ENCODE measurements around the gene WIF1. TPM values are rescaled to one million over a fixed set of nuclear protein-coding genes. Genes with fewer than 3 reads are reported as not detected.

Gene WIF1, protein sequence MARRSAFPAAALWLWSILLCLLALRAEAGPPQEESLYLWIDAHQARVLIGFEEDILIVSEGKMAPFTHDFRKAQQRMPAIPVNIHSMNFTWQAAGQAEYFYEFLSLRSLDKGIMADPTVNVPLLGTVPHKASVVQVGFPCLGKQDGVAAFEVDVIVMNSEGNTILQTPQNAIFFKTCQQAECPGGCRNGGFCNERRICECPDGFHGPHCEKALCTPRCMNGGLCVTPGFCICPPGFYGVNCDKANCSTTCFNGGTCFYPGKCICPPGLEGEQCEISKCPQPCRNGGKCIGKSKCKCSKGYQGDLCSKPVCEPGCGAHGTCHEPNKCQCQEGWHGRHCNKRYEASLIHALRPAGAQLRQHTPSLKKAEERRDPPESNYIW
- 0.29 TPM in 1 of 2 replicates, not detected in the other for total RNA-seq (2014; rRNA removed; shearing (Covaris generic))

DNA sequence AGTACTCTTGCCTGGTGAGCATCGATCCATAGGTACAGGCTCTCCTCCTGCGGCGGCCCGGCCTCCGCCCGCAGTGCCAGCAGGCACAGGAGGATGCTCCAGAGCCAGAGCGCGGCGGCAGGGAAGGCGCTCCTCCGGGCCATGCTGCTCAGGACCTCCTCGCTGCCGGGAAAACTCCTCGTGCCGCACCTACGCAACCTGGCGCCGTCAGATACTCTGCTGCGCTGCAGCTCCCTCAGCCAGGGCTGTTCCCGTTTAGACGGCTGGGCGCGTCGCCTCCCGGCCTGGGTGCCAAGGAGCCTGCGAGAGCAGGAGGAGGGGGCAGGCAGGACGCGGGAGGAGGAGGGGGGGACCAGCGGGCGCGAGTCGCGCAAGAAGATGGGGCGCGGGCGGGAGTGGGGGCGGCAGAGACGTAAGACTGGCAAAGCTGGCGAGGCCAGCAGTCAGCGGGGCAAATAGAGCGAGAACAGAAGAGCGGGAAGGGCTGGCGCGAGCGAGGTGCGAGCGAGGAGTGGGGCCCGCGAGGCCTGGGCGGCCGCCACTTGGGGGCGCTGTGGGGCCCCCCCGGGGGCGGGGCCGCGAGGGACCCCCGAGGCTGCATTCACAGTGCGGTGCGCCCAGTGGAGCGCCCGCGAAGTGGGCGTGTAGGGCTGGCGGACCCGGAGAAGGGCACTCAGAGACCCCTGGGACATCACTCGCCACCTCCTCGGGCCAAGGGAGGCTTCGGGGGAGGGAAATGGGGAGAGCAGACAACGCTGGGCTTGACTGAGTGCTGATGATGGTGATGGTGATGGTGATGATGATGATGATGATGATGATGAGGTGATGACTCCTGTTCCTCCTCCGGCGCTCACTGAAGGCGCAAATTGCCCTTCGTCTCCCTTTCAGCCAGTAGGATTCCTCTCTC is at the start of gene WIF1:
TSS of gene WIF1 (minus strand) at position 257 of the 907 bp plus-strand sequence. CDS start at position 143, 114 bp downstream.
- peak; percentile 51 for DNase-seq (ENCODE audit: low read depth)

DNA sequence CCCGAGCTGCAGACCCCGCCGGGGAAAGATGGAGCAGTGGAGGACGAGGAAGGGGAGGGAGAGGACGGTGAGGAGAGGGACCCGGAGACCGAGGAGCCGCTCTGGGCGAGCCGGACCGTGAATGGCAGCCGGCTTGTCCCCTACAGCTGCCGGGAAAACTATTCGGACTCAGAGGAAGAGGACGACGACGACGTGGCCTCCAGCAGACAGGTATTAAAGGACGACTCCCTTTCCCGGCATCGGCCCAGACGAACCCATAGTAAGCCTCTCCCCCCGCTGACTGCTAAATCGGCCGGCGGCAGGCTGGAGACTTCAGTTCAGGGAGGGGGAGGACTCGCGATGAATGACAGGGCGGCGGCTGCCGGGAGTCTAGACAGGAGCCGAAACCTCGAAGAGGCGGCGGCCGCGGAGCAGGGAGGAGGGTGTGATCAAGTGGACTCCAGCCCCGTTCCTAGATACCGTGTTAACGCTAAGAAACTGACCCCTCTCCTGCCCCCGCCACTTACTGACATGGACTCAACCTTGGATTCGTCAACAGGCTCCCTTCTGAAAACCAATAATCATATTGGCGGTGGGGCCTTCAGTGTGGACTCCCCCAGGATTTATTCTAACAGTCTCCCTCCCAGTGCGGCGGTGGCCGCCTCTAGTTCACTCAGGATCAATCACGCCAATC is 49.2 kb upstream of the WIF1 start:
- DNase-seq (ENCODE audit: low read depth) = peak; percentile 74

DNA sequence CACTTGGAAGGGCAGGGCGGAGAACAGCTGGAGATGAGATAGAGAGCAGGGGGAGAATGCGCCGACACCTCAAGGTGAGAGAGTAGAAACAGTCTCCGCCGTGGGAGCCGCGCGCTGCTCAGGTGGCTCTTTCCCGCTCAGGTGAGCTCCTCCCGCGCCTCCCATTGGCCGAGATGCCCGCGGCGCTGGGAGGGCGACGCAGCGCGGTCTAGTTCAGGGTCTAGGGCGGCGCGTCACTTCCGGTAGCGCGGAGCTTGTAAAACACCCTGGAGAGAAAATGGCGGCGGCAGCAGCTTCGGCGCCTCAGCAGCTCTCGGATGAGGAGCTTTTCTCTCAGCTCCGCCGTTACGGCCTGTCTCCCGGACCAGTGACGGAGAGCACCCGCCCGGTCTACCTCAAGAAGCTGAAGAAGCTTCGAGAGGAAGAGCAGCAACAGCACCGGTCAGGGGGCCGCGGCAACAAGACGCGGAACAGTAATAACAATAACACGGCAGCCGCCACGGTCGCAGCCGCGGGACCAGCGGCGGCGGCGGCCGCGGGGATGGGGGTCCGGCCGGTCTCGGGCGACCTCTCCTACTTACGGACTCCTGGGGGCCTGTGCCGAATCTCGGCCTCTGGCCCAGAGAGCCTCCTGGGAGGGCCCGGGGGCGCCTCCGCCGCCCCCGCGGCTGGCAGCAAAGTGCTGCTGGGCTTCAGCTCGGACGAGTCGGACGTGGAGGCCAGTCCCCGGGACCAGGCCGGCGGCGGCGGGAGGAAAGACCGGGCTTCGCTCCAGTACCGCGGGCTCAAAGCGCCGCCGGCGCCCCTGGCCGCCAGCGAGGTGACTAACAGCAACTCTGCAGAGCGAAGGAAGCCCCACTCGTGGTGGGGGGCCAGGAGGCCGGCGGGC is 48.5 kb upstream of the WIF1 start, which contains the start of gene LEMD3:
TSS of gene LEMD3 (plus strand) at position 264 of the 889 bp plus-strand sequence. CDS start at position 278, 14 bp downstream.
- DNase-seq (ENCODE audit: low read depth) = peak; percentile 97

DNA sequence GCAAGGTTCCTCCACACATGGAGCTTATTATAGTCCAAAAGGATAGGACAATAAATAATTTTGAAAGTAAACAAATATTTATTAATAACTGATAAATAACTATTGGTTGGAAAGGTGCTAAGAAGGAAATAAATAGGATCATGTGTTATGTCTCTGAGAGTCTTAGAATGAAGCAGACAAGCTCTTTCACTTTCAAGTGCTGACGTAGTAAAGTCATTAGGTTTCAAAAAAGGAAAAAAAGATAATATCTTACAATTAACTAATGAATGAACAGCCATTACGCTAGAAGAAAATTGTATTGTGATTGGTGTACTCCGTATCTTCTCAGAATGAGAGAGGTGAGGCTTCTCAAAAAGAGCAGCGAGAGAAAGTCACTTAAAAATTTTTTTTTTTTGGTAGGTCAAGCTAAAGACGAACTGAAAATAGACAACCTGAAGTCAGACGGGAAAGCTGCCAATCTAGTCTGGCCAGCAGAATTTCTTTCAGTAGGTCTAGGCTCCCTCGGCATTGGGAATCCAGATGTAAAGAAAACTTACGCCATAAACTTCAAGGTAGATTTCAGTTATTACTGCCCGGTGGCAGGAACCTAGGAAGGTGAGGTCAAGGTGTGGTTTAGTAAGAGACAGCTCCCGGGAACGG is 47.7 kb upstream of the WIF1 start:
- DNase-seq (ENCODE audit: low read depth) = no peak

DNA sequence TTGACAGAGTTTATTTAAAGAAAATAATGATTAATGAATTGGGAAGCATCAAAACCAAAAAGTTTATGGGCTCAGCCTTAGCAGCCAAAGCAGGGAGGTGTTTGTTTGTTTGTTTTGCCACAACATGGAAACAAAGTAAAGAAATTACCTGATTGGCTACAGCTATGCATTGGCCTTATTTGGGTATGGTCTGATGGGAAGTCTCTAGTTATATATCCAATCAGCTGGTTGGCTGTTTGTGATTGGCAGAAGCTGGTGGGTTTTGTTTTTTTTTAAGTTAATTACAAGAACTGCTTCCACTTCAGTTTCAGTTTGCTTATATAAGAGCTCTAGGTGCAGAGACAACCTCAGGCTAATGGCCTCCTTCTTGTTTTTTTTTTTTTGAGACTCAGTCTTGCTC is 43.7 kb upstream of the WIF1 start:
- no peak for DNase-seq (ENCODE audit: low read depth)

DNA sequence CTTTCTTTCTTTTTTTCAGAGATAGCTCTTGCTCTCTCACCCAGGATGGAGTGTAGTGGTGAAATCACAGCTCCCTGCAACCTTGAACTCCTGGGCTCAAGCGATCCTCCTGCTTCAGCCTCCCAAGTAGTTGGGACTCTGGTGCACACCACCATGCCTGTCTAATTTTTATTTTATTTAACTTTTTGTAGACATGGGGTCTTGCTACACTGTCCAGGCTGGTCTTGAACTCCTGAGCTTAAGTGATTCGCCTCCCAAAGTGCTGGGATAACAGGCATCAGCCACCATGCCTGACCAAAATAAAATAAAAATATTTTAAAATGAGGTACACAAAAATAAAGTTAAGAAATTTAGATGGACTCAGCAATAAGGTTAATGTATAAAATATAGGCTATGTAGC is 43.1 kb upstream of the WIF1 start:
- DNase-seq (ENCODE audit: low read depth) = no peak

DNA sequence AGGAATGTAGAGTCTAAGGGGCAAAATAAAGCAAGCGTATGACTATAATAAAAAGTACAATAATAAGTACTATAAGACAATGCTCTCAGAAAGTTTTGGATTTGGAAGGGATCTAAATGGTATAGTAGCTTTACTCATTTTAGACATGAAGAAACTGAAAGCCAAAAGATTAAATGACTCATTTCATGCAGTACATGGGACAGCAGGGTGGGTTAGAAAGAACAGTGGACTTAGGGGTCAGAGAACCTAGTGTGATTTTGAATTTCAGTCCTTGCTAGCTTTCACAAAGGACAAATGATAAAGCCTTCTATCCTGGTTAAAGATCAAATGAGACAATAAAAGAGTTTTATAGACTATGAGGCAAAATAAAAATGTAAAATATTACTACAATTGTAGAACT is 41.5 kb upstream of the WIF1 start:
- no peak for DNase-seq (ENCODE audit: low read depth)

DNA sequence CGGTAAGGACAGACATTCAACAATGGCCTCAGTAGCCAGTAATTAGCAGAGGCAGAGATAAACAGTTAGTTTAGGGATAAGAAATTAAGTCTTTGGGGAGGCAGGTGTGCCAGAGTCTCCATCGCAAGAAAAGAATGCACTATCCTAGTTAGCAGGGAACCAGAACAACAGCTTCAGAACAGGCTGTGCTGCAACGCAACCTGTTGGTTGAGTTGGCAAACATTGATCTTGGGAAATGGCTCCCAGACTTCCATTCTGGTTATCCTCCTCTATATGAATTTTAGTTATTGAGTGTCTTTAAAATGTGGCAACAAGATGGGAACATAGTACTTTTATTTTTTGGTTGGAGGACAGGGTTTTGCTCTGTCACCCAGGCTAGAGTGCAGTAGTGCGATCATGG is 36.0 kb upstream of the WIF1 start:
- DNase-seq (ENCODE audit: low read depth) = no peak

DNA sequence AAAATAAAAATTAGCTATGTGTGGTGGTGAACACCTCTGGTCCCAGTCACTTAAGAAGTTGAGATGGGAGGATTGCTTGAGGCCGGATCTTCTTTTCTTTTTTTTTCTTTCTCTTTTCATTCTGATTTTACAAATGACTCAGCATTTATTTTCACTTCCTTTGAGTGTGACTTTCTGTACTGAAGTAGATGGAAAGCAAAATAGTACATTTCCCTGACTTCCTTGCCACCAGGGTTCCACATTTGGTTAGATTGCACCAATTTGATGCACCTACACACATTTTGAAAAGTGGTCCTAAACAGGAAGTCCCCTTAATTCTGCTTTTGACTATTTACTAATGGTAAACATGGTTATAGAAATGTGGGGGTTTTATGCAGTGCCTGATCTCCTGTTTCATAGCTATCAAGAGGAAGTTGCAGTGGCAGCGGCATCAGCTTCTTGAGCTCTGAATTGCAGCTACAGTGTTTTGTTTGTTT is 35.3 kb upstream of the WIF1 start:
- no peak for DNase-seq (ENCODE audit: low read depth)

DNA sequence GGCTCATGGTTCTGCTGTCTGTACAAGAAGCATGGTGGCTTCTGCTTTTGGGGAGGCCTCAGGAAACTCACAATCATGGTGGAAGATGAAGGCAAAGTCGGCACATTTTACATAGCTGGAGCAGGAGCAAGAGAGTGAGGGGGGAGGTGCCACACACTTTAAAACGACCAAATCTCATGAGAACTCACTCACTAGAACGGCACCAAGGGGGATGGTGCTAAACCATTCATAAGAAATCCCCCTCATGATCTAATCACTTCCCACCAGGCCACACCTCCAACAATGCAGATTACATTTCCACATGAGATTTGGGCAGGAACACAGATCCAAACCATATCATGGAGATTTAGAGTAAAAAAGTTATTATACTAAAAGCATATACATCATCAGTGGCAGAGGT is 34.7 kb upstream of the WIF1 start:
- DNase-seq (ENCODE audit: low read depth) = no peak

DNA sequence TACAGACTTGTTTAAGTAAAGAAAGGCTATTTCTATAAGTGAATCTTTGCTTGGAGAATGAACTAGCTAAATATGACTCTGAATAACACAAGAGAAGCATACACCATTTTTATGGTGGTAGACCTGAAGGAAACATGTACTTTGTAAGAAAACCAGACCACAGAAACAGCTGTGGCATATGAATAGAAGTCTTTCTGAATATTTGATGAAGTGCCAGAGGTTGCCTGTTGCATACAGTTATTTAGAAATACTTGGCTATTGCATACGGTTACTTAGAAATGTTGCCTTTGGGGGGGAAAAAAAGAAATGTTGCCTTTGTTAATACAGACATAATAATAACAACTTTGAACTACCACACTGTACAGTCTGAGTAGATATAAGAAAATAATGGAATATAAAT is 31.5 kb upstream of the WIF1 start:
- no peak for DNase-seq (ENCODE audit: low read depth)

DNA sequence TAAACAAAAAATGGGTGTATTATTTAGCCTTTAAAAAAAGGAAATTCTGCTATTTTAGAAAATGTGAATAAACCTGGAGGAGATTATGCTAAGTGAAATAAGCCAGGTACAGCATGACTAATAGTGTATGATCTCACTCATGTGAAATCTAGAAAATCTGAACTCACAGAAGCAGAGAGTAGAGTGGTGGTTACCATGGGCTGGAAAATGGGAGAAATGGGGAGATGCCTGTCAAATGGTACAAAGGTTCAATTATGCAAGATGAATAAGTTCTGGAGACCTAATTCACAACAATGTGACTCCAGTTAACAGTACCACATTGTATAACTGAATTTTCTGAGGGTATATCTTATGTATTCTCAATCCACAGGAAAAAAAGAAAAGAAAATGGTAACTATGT is 30.9 kb upstream of the WIF1 start:
- no peak for DNase-seq (ENCODE audit: low read depth)

DNA sequence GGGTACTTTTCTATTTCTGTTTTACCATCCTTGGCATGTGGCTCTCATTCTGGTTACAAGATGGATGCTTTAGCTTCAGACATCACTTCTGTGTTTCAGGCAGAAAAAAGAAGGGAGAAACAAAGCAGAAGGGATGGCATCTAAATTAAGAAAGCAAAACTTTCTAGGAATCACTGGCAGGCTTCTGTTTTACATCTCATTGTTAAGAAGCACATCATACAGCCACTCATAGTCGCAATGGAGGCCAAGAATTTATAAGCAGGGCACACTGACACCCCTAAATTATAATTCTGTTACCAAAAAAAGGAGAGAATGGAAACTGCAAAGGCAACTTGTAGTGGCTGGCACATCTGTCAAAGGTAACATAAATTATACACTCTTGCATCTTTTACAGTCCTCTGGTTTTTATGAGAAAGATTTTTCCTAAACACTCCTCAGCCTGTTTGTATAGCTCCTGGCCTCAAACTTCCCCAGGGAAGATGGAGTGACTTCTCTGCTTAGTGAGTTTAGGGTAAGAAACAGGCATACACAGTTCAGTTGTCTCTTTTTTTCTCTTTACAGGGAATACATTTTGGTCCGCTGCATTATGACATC is 26.3 kb upstream of the WIF1 start:
- DNase-seq (ENCODE audit: low read depth) = no peak

DNA sequence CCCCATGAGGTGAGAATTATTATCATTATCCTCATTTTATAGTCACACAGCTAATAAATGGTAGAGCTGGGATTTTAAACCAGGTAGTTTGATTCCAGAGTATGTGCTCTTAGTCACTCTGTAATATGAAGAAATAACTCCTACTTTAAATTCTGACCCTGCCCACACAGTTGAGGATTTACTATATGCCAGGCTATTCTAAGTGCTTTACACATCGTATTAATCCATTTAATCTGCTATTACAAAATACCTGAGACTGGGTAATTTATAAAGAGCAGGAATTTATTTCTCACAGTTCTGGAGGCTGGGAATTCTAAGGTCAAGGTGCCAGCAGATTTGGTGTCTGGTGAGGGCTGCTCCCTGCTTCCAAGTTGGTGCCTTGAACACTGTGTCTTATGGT is 19.6 kb upstream of the WIF1 start:
- DNase-seq (ENCODE audit: low read depth) = no peak

DNA sequence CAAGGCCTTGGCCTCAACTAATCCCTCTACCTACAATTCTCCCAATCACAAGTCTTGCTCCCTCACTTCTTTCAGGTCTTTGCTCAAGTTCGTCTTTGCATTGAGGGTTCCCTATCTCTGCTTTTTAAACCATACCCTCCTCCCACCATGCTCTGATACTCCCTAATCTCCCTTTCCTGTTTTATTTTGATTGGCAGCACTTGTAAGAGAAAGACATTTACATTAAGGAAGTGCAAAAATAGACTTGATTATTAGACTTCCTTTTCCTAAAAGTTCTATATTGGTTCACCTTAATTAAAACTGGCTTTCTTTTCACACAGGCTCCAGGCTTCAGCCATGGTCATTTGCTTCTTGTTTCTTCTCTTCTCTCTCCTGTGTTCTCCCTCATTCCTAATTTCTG is 18.3 kb upstream of the WIF1 start:
- DNase-seq (ENCODE audit: low read depth) = no peak

DNA sequence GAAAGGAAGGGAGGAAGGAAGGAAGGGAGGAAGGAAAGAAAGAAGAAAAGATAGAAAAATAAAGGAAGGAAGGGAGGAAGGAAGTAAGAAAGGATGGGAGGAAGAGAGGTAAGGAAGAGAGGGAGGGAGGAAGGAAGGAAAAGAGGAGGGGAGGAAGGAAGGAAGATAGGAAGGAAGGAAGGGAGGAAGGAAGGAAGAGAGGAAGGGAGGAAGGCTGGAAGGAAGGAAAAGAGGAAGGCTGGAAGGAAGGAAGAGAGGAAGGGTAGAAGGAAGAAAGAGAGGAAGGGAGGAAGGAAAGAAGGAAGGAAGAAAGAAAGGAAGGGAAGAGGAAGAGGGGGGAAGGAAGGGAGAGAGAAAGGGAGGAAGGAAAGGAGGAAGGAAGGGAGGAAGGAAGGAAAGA is 12.8 kb upstream of the WIF1 start:
- DNase-seq (ENCODE audit: low read depth) = no peak

DNA sequence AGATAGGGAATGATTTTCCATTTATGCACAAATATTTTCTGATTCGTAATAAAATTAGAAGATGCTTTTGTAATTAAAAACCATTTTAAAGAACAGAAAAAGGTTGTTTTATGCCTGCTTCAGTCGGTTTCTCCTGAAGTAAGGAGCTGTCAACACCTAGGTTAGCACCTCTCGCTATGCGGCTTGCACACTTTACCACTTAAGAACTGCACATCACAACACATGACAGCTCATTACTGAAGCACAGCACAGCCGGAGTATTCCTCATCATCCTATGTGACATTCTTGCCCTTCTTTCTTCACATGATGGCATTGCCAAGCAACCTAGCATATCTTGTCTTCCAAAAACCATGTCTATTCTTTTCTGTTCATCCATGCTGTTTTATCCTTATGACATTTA is 5.4 kb upstream of the WIF1 start:
- DNase-seq (ENCODE audit: low read depth) = no peak

DNA sequence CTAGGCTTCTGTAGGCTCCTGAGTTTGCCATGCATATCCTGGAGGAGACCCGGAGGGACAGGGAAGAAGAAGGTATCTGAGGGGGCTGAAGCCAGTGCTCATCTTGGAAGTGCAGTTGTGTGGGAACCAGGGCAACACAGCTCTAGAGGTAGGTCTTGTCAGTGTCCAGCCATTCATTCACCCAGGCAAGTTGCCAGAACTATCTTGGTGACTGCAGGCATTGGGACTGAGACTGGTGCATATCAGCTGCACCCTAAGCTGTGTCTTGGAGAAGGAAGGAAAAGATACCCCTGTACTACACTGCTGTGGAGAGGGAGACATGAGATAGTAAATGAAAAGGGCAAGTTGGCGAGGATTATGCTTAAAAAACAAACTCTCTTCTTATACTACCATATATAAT is 4.9 kb upstream of the WIF1 start:
- DNase-seq (ENCODE audit: low read depth) = no peak

DNA sequence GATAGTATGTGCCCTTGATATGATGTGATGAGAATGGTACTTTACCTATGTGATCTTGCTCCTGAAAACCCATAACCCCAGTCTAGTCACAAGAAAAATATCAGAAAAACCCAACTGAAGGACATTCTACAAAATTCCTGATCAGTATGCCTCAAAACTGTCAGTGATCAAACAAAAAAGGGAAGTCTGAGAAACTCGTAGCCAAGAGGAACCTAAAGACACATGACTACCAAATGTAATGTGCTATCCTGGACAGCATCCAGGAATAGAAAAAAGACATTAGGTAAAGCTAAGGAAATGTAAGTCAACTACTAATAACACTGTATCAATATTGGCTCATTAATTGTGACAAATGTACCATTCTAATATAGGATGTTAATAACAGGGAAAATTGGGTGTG is 4.1 kb upstream of the WIF1 start:
- no peak for DNase-seq (ENCODE audit: low read depth)

DNA sequence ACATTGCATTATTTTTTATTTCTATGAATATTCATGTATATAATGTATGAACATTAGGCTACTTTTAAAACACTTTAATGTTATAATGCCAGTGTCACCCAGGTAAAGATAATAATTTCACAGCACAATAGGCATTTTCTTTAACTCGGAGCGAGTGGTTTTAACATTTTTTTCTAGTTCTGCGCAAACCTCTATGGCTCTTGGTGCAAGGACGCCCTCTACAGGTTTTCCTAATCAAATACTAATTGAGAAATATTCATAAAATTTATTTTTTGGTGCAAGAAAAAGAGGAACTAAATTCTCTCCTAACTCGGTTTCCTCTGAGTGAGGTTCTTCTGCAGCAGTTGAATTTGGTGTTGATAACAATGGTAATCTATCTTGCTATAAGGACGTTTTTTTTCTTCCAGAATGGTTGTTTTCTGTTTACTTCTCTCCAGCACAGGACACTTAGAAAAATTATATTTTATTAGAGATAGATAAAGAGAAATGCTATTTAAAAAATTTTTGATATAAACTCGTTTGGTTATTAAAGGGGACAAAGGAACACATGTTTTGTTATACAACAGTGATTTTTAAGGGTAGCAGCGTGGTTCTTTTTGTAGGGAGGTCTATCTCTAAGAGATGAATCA is 2.4 kb upstream of the WIF1 start:
- peak; percentile 48 for DNase-seq (ENCODE audit: low read depth)
